Activated CD4-positive, alpha-beta T cell treated with anti-CD3 and anti-CD28 coated beads, Interleukin-2, amount 10 ng/mL, durations not matched to agents 7 days and 5 days (primary cell): ENCODE measurements around the gene RAB18. TPM values are rescaled to one million over a fixed set of nuclear protein-coding genes. Genes with fewer than 3 reads are reported as not detected.
"Not testable (repeated sequence)": the region's sequence is repeated elsewhere in the genome, so short reads cannot be mapped to it uniquely, and the experiment has no call there.

Source experiments
- CTCF ChIA-PET: fragments of 350-600 bp; sonication (Branson Sonifier 250); formaldehyde crosslinking; loops from one replicate; lab custom pipeline; 2021; ENCODE audit warnings: antibody characterized with exemption; lab: Charles Lee
- POLR2A ChIA-PET: fragments of 350-600 bp; sonication (Branson Sonifier 250); formaldehyde crosslinking; loops from one replicate; lab custom pipeline; 2021; ENCODE audit warnings: antibody characterized with exemption; lab: Charles Lee
- DNase-seq: peaks from one replicate; pipeline ENCODE4 v3.0.0-alpha.2; 2020
- H3K27ac Mint-ChIP-seq: one replicate; pipeline ENCODE4 v1.8.0; 2021; ENCODE audit warnings: mild to moderate bottlenecking, moderate library complexity, mixed read lengths
- H3K27me3 Mint-ChIP-seq: one replicate; pipeline ENCODE4 v1.8.0; 2021; ENCODE audit warnings: mixed read lengths
- H3K36me3 Mint-ChIP-seq: one replicate; pipeline ENCODE4 v1.8.0; 2021; ENCODE audit warnings: low read depth, mixed read lengths
- H3K4me1 Mint-ChIP-seq: one replicate; pipeline ENCODE4 v1.8.0; 2021; ENCODE audit warnings: mixed read lengths
- H3K4me3 Mint-ChIP-seq: one replicate; pipeline ENCODE4 v1.8.0; 2021; ENCODE audit warnings: mild to moderate bottlenecking, moderate library complexity, mixed read lengths
- H3K9me3 Mint-ChIP-seq: one replicate; pipeline ENCODE4 v1.8.0; 2021; ENCODE audit warnings: mixed read lengths
- total RNA-seq, 2 experiments: library from RNA; stranded (reverse); gene quantifications; one replicate each; pipeline ENCODE4 v1.2.3, GENCODE V29; 2021

RAB18 gene
- total RNA-seq, 2 experiments from 2014 or later, result 62.5 to 68.2 TPM

DNA sequence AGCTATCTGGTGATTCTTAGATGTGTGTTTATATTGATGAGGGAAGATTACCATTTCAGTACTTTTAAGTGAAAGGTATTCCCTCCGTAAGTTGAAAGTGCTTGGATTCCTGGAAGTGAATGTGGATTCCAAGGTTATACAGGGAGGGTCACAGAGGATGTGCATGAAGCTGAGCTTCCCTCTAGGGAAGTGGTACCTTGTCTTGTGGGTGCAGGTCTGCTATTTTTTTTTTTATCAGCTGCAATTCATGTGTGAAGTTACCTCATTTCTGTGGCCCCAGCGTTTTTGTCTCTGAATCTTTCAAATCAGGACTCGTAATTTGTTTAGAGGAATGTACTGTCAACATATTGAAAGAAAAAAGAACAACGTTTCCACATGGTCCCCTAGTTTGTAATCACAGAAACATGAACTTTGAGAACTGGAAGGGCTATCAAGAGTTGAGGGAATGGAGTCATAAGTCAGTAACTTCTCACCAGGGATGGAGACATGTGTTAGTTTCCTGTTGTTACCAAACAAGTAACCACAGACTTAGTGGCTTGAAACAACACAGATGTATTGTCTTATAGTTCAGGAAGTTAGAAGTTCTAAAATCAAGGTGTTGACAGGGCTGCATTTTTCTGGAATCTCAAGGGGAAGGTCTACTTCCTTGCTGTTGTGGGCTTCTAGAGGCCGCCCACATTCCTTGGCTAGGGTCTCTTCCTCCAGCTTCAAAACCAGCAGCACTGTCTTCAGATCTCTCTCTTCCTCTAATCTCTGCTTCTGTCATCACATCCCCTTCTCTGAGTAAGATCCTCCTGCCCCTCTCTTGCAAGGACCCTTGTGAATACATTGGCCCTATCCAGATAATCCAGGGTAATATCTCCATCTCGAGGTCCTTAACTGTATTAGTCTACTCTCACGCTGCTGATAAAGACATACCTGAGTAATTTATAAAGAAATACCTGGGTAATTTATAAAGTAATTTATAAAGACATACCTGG, 64.4 kb downstream of the RAB18 start:
- H3K9me3 Mint-ChIP-seq, result peaks cover 7% of the 10 kb centered on the region
- no peaks in the 10 kb centered on the region for H3K27me3 Mint-ChIP-seq
- POLR2A ChIA-PET, result no interaction called here
- peak overlapping the region; percentile 58 for H3K27ac Mint-ChIP-seq
- H3K4me1 Mint-ChIP-seq, result peaks cover 38% of the 10 kb centered on the region
- no peak overlapping the region for H3K4me3 Mint-ChIP-seq
- H3K36me3 Mint-ChIP-seq, result peaks cover 10% of the 10 kb centered on the region
- DNase-seq, result no peak
- CTCF ChIA-PET, result interaction anchor here (0.6 kb wide), 1 partner anchor 96 kb away, joined by 3 read pairs; no protein-coding TSS in a partner anchor

DNA sequence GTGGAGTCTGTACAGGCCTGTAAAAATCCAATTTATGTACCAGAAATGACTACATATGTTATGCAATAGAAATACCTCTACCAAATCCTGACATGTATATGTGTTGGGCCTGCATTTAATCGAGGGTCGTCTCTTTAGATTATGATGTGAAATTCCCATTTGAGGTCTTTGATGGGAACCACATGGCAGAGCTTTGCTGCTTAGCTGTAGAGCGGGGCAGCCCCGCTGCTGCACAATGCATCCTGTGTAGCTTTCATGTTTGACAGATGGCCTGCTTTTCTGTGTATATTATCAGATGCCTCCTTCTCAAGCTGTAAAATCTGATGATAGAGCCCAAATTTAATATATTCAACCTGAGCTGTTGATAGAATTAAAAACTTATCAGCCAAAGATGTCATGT, 65.8 kb downstream of the RAB18 start:
- ChIA-PET POLR2A (no interaction called here), CTCF (interaction anchor here (0.5 to 0.6 kb wide), 2 partner anchors 14 to 1176 kb away, joined by 3 to 4 read pairs; no protein-coding TSS in a partner anchor)

GRCh38 chr10:27577038-27577437, 72.9 kb downstream of the RAB18 start:
- CTCF ChIA-PET, H3K36me3 Mint-ChIP-seq, H3K4me3 Mint-ChIP-seq, H3K27ac Mint-ChIP-seq, H3K4me1 Mint-ChIP-seq, H3K27me3 Mint-ChIP-seq, DNase-seq, POLR2A ChIA-PET, H3K9me3 Mint-ChIP-seq: not testable (repeated sequence)

More for the DNA sequence above, 65.8 kb downstream of the RAB18 start:
- H3K36me3 Mint-ChIP-seq, result peaks cover 10% of the 10 kb centered on the region
- DNase-seq, result no peak
- peaks cover 7% of the 10 kb centered on the region for H3K9me3 Mint-ChIP-seq
- peaks cover 26% of the 10 kb centered on the region for H3K4me1 Mint-ChIP-seq
- no peak overlapping the region for H3K27ac Mint-ChIP-seq
- no peaks in the 10 kb centered on the region for H3K27me3 Mint-ChIP-seq
- H3K4me3 Mint-ChIP-seq, result no peak overlapping the region

- Mint-ChIP-seq H3K27me3 (no peaks in the 10 kb centered on the region), H3K4me1 (no peaks in the 10 kb centered on the region), H3K9me3 (no peaks in the 10 kb centered on the region), H3K4me3 (no peak overlapping the region), H3K36me3 (no peaks in the 10 kb centered on the region), H3K27ac (no peak overlapping the region)
- ChIA-PET POLR2A (no interaction called here), CTCF (no interaction called here)
- no peak for DNase-seq
These were observed 74.2 kb downstream of the RAB18 start for GRCh38 chr10:27578316-27578715.

DNA sequence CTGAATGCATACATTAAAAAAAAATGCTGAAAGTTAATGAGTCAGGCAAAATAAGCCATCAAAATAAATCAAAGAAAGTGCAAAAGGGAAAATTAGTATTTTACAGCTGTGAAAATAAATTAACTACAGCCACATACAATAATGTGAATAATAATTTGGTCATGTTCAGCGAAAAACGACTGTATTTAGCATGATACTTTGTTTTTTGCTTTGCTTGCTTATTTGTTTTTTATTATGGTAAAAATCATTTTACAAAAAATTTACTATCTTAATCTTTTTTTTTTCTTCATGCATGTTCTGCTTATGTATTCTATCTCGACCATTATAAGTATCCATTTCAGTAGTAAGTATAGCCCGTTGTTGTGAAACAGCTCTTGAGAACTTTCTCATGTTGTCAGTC, 77.1 kb downstream of the RAB18 start:
- ChIA-PET CTCF (no interaction called here), POLR2A (no interaction called here)
- no peak for DNase-seq
- H3K27ac Mint-ChIP-seq, result no peak overlapping the region
- no peaks in the 10 kb centered on the region for H3K4me1 Mint-ChIP-seq
- H3K27me3 Mint-ChIP-seq, result no peaks in the 10 kb centered on the region
- no peak overlapping the region for H3K4me3 Mint-ChIP-seq
- H3K36me3 Mint-ChIP-seq, result no peaks in the 10 kb centered on the region
- H3K9me3 Mint-ChIP-seq, result no peaks in the 10 kb centered on the region

DNA sequence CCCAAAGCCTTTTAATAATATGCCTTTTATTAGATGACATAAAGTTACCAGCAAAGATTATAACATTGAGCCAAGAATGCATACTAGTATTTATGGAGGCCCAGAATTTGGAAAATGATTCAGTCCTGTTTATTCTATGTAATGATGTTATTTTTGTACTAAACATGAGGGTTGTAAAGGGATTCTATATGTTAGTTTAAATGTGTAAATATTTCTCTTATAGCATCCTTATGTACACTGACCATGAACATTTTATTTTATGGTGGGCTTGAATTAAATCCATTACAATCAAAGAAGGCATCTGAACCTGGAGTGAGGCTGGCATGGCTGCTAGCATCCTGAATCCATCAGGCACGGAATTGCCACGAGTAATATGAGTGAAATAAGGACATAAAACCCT, 80.2 kb downstream of the RAB18 start:
- Mint-ChIP-seq H3K4me3 (no peak overlapping the region), H3K9me3 (no peaks in the 10 kb centered on the region), H3K27ac (no peak overlapping the region), H3K4me1 (no peaks in the 10 kb centered on the region), H3K36me3 (no peaks in the 10 kb centered on the region), H3K27me3 (peaks cover 2% of the 10 kb centered on the region)
- DNase-seq, result no peak
- CTCF ChIA-PET, result no interaction called here
- POLR2A ChIA-PET, result no interaction called here

Other genes with a start within 250 kb of the RAB18 start
- under 1 TPM in 1 of 2 experiments, not detected in 1; 0.04 TPM for gene MKX, start 241.5 kb downstream of the RAB18 start, total RNA-seq